NAMALWA (cell line): ENCODE measurements around the gene ADGRL2.

Source experiments
- DNase-seq: peaks from one replicate; pipeline ENCODE4 v3.0.0-alpha.2; 2015; ENCODE audit warnings: low spot score

Gene ADGRL2

DNA sequence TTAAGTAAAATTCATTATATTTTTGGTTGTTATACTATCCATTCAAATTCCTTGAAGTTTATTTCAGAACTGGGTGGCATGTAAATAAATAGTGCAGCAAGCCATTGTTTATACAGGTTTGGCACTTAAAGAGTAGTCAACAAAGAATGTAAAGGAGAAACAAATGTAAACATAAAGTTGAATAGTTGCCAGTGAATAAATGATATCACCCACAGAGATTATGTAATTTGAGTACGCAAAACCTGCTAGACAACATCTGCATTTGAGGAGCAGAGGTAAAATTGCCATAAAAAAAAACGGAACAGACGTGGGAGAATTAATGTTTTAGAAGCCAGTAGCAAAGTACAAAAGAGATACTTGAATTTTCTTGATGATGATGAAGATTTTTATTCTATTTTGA, 111.6 kb downstream of the ADGRL2 start:
- no peak for DNase-seq

GRCh38 chr1:81915937-81916336, 115.2 kb downstream of the ADGRL2 start:
- no peak for DNase-seq

GRCh38 chr1:81920245-81920740, 119.6 kb downstream of the ADGRL2 start:
- DNase-seq: no peak

GRCh38 chr1:81920886-81921285, 120.2 kb downstream of the ADGRL2 start:
- DNase-seq: no peak

DNA sequence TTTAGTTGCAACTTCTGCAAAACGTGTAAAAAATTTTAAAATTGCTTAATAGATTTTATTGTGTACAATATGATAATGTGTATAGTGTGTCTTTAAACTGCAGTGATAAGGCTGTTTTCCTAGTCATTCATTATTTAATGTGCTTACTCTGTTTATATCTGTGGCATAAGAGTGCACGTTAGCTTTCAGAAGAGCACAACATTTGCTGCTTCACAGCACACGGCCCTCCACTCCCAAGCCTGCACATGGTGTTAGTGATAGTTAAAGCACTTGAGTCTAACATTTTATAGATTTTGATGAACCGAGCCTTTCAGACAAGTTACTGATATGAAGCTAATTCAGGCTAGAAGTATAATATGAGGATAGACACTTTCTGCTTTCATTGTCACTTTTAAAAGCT, 120.6 kb downstream of the ADGRL2 start:
- DNase-seq: no peak

GRCh38 chr1:81921851-81922462, 121.2 kb downstream of the ADGRL2 start:
- no peak for DNase-seq

- DNase-seq: no peak
Observed at GRCh38 chr1:81922955-81923354, 122.2 kb downstream of the ADGRL2 start.

GRCh38 chr1:81929106-81929505, 128.4 kb downstream of the ADGRL2 start:
- no peak for DNase-seq

- DNase-seq: no peak
Observed at GRCh38 chr1:81936853-81937252, 136.1 kb downstream of the ADGRL2 start.

GRCh38 chr1:81937791-81938450, 137.2 kb downstream of the ADGRL2 start:
- no peak for DNase-seq

DNA sequence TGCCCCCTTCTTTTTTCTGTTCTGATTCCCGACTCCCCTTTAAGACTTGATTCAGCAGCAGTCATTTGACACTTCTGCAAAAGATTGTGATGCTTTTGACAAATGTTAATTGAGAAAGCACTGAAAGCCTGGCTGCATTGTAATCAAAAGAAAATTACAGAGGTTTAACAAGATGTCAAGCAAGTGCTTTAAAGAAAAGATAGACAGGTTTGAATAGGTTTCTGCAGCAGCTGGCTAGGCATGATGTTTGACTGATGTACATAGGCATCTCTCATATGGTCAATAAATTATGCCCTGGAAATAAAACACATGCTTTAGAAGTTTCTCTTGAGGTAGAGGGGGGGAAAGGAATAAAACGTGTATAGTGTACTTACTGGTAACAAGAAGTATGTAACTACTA, 147.8 kb downstream of the ADGRL2 start:
- no peak for DNase-seq

GRCh38 chr1:81949421-81949820, 148.7 kb downstream of the ADGRL2 start:
- DNase-seq: no peak

- no peak for DNase-seq
Observed at GRCh38 chr1:81950037-81950436, 149.3 kb downstream of the ADGRL2 start.

DNA sequence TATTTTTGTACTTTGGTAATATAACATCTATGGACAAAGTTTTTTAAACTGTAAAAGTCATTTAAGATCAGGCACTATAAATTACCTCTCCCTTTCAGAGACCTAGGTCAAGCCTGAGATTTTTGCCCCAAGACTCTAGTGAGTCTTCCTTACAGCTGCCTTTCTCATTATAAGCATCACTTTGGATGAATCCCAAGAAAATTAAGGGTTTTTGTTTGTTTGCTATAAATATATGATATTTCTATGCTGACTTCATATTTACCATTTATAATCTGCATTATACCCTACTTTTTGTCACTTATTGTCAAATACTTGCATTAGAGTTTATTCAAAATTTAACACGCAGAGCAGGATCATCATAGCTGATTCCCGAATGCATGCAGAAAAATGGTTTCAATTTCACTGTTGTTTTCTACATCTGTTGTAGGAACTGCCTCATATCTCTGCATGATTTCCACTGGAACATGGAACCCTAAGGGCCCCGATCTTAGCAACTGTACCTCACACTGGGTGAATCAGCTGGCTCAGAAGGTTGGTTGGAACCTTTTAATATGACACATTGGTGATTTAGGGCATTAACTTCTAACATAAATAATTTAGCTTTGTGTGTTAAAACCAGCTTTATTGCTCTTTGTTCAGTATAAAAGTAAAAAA, 150.0 kb downstream of the ADGRL2 start:
- DNase-seq: no peak

DNA sequence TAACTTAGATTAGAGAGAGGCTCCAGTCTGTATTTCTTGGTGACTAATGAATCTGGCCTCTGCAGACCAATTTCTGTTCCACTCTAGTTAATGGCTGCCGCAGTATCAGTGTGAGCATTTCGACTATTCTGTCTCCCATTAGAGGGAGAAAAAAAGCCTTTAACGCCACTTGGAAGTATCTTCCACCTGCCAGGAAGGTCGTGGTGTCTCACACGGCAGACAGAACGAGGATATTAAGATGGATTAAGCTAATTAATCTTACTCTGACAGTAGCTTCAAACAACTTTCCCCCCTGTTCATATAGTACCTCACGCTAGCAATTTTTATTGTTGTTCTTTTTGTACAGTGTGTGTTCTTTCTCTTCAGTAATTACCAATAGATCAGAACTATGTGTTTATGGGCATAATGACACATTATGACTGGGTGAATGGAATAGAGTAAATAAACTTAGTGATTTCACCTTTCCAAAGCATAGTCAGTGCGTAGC, 153.8 kb downstream of the ADGRL2 start:
- DNase-seq: no peak

- DNase-seq: no peak
Observed at GRCh38 chr1:81967951-81968350, 167.2 kb downstream of the ADGRL2 start.

GRCh38 chr1:81970416-81970815, 169.7 kb downstream of the ADGRL2 start:
- no peak for DNase-seq

GRCh38 chr1:81974222-81974841, 173.6 kb downstream of the ADGRL2 start:
- DNase-seq: no peak

GRCh38 chr1:81974883-81975555, 174.3 kb downstream of the ADGRL2 start:
- no peak for DNase-seq

GRCh38 chr1:81976539-81976938, 175.8 kb downstream of the ADGRL2 start:
- DNase-seq: no peak

DNA sequence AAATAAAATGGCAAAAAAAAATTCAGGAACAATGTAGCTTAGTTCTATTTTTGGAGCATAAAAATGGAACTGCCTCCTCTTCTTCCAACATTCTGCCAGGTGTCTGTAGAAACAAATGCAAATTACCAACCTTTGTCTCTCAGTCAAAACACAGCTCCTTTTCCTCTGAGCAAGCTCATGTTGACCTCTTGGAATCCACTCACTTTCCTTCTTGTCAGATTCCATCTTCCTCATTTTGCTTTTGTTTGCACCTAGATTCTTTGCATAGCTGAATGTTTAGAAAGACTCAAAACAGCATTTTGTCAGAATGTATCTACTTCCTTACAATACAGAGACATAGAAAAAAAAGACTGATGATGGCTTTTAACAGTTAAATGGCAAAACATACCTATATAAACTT, 178.2 kb downstream of the ADGRL2 start:
- no peak for DNase-seq

- DNase-seq: no peak
Observed at GRCh38 chr1:81982523-81982922, 181.8 kb downstream of the ADGRL2 start.
